Right renal cortex interstitium (tissue), 3 donors: Measurements from ENCODE around the gene TNK1. TPM values are rescaled to one million over a fixed set of nuclear protein-coding genes. Genes with fewer than 3 reads are reported as not detected.
"Not testable (repeated sequence)": the region's sequence is repeated elsewhere in the genome, so short reads cannot be mapped to it uniquely, and the experiment has no call there.

Experiments used
- DNase-seq, 3 donors: peaks; one replicate each; pipeline ENCODE4 v3.0.0-alpha.2; 2013; ENCODE audit warnings: low read depth in 3 of 3, low spot score in 2 of 3
- polyA plus RNA-seq, 3 donors: library from polyadenylated mRNA; unstranded; fragments of 120-200 nt; gene quantifications; one replicate each; pipeline ENCODE4 v1.2.1, GENCODE V29; 2013; ENCODE audit not compliant: insufficient read length in 3 of 3

TNK1 gene
- 1 to 10 TPM; 4.4 to 5.2 (median 4.8) TPM for polyA plus RNA-seq

DNA sequence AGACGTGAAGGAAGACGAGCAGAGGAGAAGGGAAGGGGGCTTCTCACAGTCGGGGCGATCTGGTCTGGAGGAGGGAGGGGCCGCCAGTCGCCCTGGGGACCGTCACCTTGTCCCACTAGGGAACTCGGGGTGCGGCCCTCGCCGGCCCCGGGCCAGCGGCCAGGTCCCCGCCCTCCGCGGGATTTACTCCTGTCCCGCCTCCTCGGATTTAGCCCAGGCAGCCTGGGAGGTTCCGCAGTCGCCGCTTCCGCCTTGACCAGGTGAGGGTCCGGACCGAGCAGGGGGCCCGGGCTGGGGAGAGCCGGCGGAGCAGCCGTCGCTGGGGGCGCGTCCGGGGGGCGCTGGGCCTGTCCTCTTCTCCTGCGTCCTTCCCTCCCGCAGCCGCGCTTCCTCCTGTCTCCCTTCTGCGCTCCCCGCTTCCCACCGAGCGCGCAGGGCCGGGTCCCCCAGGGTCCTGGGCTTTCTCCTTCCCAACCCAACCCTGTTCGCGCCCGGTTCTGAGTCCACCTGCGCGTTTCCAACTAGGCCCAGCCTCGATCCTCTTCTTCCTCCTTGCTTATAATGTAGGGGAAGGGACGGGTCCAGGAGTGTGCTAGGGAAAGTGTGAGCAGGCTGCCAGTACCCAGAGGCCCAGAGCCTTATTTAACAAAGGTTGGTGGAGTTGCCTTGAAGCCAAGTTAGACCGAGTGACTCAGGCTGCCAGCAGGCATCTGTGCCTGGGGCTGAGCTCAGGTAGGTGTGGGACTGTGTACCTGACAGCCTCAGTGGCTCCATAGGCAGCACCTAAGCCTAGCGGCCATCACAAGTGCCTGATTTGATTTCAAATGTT, at the start of gene TNK1:
TNK1 (plus strand) TSS at position 235 of the 829 bp plus-strand sequence. CDS start 1,838 bp downstream, outside the sequence.
- DNase-seq, result no peak

DNA sequence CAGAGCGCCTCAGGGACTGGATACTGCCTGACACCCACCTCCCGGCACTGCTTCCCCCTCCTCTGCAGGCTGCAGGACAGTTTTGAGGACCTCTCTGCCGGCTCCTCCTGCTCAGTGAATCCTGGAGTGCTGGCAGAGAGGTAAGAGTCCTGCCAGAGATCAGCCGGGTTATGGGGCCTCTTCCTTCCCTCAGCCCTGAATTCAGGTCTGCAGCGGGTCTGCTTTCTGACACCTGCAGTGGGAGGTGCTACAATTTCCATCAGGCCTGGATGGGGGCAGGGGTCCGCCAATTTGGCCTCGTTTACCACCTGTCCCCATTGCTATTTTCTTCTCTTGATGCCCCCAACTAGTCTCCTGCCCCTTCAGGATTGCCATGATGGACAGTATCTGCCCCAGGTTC, 48.8 kb upstream of the TNK1 start:
- DNase-seq, result no peak

DNA sequence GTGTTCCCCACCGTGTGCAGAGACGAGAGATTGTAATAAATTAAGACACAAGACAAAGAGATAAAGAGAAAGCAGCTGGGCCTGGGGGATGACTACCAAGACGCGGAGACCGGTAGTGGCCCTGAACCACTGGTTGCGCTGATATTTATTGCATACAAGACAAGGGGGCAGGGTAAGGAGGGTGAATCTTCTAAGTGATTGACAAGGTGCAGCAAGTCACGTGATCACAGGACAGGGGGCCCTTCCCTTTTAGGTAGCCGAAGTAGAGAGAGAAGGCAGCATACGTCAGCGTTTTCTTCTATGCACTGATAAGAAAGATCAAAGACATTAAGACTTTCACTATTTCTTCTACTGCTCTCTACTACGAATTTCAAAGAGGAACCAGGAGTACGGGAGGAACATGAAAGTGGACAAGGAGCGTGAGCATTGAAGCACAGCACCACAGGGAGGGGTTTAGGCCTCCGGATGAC, 48.3 kb upstream of the TNK1 start:
- DNase-seq, result not testable (repeated sequence)

- DNase-seq, result no peak
These were observed 45.9 kb upstream of the TNK1 start for GRCh38 chr17:7334938-7335538.

- not testable (repeated sequence) for DNase-seq
These were observed 45.1 kb upstream of the TNK1 start for GRCh38 chr17:7335765-7336164.

DNA sequence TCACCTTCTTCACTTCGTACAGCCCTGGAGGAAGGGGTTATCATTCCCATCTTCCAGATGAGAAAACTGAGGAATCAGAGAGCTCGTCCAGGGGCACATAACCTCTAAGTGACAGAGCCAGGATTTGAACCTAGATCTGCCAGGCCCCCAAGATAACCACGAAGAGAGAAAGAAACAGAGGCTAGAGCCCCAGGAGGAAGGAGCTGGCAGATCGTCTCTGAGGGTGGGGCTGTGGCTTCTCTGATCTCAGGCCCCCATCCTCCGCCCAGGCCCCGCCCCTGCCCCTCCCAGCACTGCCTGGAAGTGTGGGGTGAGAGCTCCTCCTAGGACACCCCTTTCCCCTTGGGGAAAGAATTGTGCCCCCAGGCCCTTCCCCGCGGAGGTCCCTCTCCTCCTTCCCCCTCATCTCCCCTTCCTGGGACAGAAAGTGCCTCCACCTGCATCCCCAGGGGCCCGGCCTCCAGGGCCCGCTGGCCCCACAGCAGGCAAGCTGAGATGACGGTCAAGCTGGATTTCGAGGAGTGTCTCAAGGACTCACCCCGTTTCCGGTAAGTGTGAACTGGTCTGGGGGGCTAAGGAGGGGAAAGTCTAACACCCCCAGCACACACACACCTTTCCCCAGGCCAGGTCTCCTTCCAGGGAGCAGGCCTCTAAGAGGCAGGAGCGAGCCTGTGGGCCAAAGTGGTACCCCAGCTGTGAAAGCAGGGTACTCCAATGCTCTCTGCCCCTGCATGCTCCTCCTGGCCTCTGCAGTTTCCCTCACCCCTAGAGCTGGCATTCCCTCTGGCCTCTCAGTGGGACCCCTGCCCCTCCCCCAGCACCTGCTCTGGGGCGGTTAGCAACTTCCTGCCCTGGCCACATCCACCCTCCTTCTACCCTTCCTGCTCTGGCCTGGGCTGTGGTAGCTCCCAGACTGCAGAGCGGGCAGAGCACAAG, 44.4 kb upstream of the TNK1 start, which contains the start of gene ACAP1:
ACAP1 (plus strand) TSS at position 290 of the 936 bp plus-strand sequence; CDS start at position 496, 206 bp downstream.
- DNase-seq, result no peak

DNA sequence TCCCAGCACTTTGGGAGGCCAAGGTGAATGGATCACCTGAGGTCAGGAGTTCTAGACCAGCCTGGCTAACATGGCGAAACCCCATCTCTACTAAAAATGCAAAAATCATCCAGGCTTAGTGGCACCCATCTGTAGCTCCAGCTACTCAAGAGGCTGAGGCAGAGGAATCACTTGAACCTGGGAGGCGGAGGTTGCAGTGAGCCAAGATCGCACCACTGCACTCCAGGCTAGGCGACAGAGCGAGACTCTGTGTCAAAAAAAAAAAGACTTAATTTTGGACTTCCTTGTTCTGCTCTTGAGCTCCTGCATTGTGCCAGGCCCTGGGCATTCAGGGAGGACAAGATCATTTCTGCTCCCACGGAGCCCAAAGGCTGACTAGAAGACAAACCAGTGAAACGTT, 43.3 kb upstream of the TNK1 start:
- DNase-seq, result not testable (repeated sequence)

GRCh38 chr17:7340179-7340578, 40.7 kb upstream of the TNK1 start:
- no peak for DNase-seq

DNA sequence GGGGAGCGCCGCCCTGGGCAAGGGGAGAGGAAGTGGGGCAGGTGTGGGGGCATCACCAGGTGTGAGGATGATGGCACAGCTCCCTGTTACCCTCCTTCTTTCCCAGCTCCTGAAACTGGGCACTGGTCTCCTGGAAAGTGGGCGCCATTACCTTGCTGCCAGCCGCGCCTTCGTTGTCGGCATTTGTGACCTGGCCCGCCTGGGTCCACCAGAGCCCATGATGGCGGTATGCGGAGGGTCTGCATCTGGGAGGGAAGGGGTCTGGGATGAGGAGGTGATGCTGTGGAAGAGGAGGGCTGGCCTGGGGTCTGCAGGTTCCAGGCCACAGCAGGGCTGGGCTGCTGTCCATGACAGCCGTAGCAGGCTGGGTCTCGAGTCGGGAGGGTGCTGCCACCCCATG, 39.0 kb upstream of the TNK1 start:
- no peak for DNase-seq

- DNase-seq, result no peak
These were observed 37.6 kb upstream of the TNK1 start for GRCh38 chr17:7343250-7343649.

GRCh38 chr17:7346761-7347614, 33.9 kb upstream of the TNK1 start:
- DNase-seq, result no peak

GRCh38 chr17:7347630-7348477, 33.0 kb upstream of the TNK1 start:
- DNase-seq, result no peak

GRCh38 chr17:7348478-7349242, 32.2 kb upstream of the TNK1 start:
- no peak for DNase-seq

GRCh38 chr17:7351665-7352502, 29.0 kb upstream of the TNK1 start, which contains the start of gene KCTD11:
Gene KCTD11, plus strand, starts transcription at chr17:7352162.
- peak in 1 of 3 donors; percentile 69 for DNase-seq

DNA sequence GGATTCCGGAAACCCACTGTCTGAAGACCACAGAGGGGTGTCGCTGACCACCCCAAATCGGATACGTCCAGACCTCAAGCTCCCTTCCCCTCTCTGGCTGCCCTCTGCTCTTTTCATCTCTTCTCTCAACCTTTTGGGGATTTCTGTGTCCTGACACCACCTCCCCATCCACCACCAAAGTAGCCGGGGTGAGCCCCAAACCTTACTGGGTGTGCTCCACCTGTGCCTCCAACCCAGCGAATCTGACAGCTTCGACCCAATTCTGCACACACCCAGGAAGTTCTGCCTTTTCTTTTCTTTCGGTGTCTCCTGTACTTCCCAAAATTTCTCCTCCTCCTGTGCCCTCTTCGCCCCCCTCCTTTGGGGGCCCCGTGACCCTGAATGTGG, 28.4 kb upstream of the TNK1 start:
- DNase-seq, result no peak

GRCh38 chr17:7352910-7353635, 27.8 kb upstream of the TNK1 start:
- no peak for DNase-seq
